AG04449 (cell line): Measurements from ENCODE around the gene OR2A5.

Experiments used
- CTCF ChIA-PET: fragments of 350-600 bp; formaldehyde crosslinking; extraction: SDS; loops from one replicate; lab custom pipeline; 2021; ENCODE audit warnings: antibody characterized with exemption; lab: Yijun Ruan, JAX
- POLR2A ChIA-PET: fragments of 400-600, 350-600 bp; formaldehyde crosslinking; extraction: SDS; loops from one replicate; lab custom pipeline; 2020; ENCODE audit warnings: antibody characterized with exemption, inconsistent platforms; lab: Yijun Ruan, JAX
- DNase-seq: peaks from one replicate; pipeline ENCODE4 v3.0.0-alpha.2; 2010; ENCODE audit warnings: low read depth, low spot score
- H3K4me3 ChIP-seq: 2 replicates; pipeline ENCODE4 v1.5.1; 2011; ENCODE audit warnings: low read depth, mild to moderate bottlenecking, control low read depth, low read length
- CTCF ChIP-seq: IDR thresholded peaks from one replicate; pipeline ENCODE4 v1.5.1; 2011; ENCODE audit warnings: mild to moderate bottlenecking, moderate library complexity, low read length, control low read depth, inconsistent platforms; ENCODE audit not compliant: insufficient read depth; ENCODE audit errors: missing control alignments

Gene OR2A5

GRCh38 chr7:144098776-144099175, 50.0 kb downstream of the OR2A5 start:
- no peak for TF ChIP-seq CTCF
- ChIA-PET CTCF (no interaction called here), POLR2A (no interaction called here)
- no peak overlapping the region for H3K4me3 ChIP-seq
- no peak for DNase-seq

GRCh38 chr7:144100607-144101006, 51.9 kb downstream of the OR2A5 start:
- ChIA-PET CTCF (interaction anchor here (0.6 kb wide), 1 partner anchor 45 kb away, joined by 3 read pairs; no protein-coding TSS in a partner anchor), POLR2A (no interaction called here)
- no peak for TF ChIP-seq CTCF
- no peak for DNase-seq
- H3K4me3 ChIP-seq: no peak overlapping the region

GRCh38 chr7:144102041-144102440, 53.3 kb downstream of the OR2A5 start:
- TF ChIP-seq CTCF: no peak
- DNase-seq: no peak
- ChIA-PET POLR2A (no interaction called here), CTCF (no interaction called here)
- H3K4me3 ChIP-seq: no peak overlapping the region

- CTCF ChIA-PET: no interaction called here
These were observed 56.5 kb downstream of the OR2A5 start for GRCh38 chr7:144105211-144105610.

More at GRCh38 chr7:144105211-144105610, 56.5 kb downstream of the OR2A5 start:
- DNase-seq: no peak
- POLR2A ChIA-PET: no interaction called here
- no peak for TF ChIP-seq CTCF
- H3K4me3 ChIP-seq: no peak overlapping the region
